CD4-positive, alpha-beta T cell treated with Interleukin-4 for 4 hours (primary cell): ENCODE results near the gene MPND.

ENCODE experiments used
- DNase-seq: peaks from one replicate; pipeline ENCODE4 v3.0.0-alpha.2; 2020

MPND gene

DNA sequence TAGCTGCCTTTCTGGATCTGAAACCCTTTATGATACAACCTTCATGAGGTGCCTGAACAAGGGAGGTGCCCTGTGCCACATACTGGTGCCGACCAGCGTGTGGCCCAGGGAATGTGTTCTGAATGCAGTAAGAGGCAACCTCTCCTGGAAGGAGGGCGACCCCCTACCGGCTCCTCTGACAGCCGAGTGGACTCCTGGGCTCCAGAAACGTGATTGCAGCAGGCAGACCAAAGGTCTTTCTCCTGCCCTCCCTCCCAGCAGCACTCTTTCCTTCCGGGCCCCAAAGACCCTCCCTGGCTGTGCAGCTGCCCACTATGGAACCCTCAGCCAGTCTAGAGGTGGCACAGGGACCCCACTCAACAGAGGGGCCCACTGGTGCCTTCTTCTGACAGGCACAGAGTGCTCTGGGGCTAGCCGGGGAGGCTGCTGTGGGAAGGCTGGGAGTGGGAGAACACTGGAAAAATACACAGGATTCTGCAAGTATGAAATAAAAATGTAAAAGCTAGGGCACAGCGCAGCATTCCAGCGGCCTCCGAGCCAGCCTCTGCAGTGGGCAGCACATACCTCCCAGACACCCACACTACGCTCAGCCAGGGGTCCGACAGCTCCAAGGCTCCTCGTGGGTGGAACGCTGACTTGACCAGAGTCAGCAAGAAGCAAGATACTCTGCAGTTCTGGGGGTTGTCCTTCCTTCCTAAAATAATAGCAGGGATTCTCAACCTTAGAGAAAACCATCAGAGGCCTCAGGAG is 42.1 kb downstream of the MPND start:
- DNase-seq, result no peak

DNA sequence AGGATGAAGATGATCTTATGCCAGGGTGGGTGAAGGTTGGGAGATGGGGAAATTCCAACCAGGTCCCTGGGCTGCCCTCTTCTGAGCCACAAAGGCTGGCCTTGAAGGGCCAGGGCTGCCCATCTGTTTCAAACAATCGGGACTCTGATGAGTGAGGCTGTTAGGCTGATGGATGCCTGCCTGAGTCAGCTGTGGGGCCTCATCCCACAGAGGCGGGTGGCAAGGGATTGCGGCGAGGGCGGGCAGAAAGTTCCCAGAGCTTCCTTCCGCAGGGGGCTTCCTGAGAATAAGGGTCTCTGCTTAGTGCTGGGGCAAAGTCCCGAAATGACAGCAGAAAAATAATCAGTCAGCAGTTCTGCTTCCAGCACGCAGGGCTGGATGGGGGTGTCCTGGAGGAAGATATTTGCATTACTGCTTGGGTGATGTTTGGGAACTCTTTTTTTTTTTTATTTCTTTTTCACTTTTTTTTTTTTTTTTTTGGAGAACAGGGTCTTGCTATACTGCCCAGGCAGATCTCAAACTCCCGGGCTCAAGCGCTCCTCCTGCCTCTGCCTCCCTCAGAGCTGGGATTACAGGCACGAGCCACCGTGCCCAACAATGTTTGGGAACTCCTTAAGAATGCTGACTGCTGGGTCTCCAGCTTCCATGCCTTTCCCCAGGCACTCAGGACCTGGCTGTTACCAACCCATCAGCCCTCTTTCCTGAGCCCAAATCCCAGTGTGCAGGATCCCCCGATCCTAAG is 42.9 kb downstream of the MPND start:
- no peak for DNase-seq

DNA sequence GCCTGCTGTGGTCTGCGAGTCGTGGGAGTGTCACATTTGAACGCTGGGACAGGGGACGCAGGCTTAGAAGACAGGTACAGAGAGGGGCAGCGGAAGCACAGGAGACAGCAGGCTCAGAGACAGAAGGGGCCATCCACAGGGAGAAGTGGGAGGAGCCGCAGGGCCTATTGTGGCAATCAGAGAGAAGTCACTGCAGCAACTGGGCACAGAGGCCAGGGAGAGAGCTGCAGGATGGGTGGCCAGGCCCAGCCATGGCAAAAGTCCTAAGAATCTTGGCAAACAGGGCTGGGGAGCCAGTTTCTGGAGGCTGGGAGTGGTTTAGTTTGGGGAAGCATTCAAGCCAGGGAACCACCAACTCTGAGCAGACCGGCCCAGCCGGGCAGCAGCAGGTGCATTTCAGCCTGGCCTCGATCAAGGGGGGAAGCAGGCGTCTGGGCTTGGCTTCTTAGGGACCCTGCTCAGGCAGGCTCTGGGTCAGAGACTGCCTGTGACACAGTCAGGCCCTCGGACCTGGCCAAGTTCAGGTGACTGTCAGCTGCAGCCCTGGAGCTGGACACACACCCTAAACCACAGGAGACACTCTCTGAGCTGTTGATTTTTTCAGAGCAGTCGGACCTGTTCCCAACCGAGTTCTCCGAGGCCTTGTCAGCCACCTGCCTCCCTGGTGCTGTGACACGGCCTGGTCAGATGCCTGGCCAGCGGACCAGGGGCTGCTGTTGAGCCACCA is 45.1 kb downstream of the MPND start:
- no peak for DNase-seq

DNA sequence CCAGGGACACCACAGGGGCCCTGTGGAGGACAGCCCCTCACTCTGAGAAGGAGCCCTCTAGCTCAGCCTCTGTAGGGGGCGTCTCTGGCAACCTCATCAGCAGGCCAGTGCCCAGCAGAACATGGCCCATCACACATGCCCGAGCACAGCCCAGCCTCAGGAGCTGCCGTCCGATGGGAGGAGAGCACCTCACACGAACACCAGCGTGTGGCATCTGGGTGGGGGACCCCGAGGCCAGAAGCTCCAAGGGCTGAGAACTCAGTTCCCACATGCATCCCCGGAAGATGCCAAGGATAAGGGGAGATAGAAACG is 45.7 kb downstream of the MPND start:
- no peak for DNase-seq

DNA sequence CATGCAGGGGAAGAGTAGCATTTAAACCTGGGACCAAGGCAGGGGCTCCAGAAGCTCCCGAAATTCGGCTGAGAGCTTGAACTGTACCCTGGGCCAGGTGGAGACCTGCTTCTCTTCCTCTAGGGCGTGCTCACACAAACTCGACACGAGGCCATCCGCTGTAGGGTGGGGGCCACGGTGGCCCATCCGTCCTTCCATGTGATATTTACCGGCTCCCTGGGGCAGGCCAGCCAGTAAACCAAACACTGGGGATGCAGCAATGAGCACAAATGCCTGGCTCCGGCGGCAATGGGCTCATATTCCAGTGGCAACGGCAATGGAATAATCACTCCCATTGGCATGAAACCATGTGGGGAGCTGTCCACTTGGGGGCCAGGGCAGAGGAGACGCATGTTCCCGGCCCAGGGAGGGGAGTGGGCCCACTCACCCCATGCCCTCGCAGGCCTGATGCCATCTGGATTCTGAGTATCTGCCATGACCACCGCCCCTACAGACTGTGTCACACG is 46.2 kb downstream of the MPND start:
- DNase-seq, result no peak

DNA sequence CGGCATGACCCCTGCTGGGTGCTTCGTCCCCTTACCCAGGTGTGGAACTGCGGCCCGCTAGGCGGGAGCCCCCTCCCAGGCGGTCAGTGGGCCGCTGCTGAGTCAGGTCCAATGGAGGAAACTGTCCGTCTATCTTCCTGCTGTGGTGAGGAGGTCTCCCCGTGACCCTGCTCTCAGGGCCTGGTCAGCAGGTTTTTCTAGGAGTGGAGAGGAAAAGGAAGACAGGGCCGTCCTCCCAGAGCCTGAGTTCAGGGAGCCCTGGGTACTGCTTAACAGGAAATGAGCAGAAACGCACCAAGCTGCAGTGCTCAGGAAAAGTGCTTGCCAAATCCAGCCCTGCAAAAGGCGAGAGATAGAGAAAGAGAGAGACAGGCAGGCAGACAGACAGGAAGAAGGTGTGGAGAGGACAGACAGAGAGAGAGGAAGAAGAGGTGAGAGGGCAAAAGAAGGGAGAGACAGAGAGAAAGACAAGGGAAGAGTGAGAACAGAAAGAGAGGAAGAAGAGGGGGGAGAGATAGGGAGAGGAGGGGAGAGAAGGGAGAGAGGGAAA is 46.7 kb downstream of the MPND start:
- DNase-seq, result no peak

DNA sequence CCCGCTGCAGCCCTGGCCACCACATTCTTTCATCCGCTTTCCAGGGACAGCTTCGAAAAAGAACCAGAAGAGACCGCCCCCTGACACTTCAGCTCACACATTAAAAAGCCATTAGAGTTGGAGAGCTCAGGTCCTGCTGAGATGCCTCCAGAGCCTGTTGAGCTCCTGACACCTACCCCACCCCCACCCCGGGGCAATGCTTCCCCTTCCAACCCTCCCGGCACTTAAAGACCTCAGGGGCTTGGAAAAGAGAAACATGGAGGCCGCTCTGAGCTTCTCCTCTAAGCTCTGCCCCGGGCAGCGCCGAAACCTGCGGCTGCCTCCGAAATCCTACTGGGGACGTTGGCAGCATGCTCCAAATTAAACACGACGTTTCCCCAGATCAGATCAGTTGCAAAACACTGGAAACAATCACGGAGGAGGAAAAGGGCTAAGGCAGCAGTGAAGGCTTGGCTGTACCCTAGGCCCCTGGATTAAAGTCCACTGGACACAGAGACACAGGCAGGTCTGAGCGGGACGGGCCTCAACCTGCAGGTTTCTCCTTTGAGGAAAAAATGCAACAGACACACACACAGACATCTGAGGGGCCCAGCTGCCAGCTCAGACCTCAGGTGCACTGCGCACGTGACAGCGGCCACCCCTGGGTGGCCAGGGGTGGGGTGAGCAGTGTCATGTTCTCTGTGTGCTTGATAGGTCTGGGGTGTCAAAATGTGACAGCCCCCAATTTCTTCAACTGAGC is 47.4 kb downstream of the MPND start:
- no peak for DNase-seq

DNA sequence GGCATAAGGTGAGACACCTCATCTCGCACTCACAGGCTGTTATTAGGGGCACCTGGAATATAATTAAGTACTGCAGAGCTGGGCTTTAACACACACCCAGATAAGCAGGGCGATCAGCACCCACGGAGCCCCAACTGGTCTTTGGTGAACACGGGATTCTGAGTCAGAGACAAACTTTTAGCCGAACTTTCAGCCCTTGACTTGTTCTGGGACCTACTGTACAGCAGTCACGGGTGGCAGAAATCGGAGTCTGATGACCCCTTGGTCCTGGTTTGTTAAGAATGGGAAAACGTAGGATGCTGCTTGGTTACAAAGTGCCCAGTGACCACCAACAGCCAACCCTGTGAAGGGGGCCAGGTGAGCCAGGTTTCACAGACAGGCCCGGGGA is 47.9 kb downstream of the MPND start:
- no peak for DNase-seq

DNA sequence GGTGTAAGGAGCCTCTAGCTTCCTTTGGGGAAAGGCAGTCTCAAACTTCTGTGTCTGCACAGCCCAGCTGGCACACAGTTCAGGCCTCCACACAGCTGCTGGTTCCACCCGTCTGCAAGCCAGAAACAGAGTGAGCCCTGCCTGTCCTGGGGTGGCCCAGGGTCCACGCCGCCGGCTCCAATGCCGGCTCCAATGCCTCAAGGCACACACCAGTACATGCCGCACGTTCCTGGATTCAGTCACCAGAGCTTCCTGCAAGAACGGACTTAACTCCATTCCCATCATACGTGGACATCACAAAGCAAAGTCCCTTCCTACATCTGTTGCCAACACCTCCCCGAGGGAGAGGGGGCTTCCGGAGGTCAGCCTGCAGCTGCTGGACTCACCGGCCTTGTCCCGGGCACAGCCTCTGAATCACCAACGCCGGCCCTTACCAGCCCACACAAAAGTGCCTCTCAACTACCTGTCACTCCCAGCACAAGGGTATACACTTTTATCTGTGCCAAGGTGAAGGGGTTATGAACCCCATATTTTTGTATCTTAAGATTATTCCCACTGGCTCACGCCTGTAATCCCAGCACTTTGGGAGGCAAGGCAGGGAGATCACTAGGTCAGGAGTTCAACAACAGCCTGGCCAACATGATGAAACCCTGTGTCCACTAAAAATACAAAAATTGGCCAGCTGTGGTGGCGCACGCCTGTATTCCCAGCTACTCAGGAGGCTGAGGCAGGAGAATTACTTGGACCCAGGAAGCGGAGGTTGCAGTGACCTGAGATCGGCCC is 48.5 kb downstream of the MPND start:
- DNase-seq, result no peak

DNA sequence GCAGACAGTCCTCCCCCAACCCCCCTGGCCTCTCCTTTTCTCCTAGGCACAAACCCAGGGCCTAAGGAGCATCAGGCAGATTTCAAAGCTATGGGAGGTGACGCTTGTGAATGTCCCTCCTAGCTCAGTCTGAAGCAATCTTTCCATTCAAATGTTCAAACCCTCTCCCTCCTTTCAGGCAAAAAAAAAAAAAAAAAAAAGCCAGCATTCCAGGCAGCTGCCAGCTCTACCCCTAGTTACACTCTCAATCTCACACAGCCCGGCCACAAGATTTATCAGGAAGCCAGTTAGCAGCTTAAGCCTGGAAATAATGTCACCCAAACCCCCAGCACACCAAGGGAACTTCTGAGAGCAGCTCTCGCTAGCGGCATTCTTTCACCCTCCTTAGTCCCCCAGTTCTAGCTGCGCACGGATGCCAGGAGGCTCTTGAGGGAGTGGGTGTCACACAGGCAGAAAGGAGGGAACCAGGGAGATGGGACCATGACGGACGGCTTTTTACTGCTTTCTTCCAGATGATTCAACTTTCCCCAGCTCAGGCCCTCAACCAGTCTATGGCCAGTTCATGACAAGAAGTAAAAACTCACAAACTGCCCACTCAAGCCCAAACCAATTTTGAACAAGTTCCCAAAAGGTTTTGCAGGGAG is 50.7 kb downstream of the MPND start:
- DNase-seq, result no peak

DNA sequence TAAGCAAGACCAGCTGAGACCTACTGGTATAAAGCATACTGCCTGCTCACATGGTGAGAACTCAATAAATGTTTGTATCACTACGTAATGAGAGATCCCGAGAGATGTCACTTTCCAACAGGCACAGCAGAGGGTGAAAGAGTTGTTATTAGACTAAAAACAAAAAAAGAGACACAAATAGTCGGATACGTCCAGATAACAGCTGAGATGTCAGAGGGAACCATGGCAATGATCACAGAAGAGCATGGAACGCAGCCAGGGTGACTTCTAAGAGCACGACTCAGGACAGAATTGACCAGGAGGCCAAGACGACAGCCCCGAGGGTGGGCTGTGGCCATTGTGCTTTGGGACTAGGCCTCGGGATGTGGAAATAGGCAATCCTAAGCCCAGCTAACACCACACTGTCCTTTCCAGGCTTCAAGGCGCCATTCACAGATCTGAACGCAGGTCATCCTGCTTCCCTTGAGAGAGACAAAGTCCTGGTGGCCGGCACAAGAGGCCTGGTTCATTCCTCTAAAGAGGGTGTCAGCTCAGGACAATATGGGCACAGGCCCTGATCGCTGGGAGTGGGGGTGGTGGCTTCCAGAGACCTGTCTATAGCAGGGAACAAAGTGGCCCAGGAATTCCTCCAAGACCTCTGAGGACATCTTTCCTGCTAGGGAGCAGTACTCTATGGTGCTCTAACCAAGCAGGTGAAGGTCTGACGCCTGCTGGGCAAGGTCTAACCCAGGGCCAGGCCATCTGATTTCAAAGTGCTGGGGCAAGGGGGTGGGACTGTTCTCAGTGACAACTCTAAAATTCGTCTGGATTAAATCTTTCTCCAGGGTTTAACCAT is 53.8 kb downstream of the MPND start:
- no peak for DNase-seq

DNA sequence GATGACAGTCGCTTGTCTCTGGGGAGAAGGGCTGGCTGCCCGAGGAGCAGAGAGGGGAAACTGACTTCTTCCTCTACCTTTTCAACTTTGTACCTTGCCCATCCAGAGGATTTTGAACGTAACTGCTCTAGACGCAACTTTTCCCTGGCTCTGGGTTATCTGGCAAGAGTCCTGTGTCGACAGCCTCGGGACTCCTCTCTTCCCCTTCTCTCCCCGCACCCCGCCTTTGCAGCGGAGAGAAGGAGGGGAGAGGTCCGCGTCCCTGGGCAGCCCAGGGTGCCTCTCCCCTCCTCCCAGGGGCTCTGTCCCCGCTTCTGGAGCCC is 56.4 kb downstream of the MPND start:
- no peak for DNase-seq

DNA sequence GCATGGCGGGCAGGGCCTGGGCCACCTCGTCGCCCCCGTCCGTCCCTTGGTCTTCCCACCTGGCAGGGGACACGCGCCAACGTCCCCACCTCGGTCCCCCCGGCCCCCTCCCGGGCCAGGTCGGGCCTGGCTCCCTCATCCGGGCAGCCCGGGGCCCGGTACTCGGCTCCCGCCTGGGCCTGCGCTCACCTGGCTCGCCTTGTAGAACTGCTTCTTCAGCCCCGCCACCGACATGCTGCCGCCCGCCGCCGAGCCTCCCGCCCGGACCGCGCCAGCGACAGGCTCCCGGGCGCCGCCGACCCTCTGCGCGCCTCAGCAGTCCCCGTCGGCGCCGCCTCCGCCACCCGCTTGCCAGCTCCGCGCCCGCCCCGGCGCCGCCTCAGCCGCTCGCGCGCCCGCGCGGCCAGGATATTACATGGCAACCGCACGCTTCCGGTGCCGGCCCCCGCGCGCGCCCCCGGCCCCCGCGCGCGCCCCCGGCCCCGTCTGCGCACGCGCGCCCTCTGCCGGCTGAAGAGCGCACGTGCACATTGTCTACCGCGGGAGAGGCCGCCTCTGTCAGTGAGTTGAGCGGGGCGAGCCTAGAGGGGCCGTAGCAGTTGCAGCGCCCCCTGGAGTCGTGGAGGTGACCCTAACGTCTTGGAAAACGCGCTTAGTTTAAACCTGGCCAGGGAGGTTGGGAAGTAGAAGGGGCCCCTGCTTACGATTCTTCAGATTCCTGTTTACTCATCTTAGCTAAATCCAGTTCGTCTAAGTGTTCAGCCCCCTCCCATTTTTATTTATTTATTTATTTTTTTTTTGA is 57.0 kb downstream of the MPND start, which contains the start of gene SH3GL1:
Gene SH3GL1, minus strand, starts transcription at position 413 of the 802 bp plus-strand sequence. Its CDS starts 179 bp downstream, at position 234.
- DNase-seq, result peak; percentile 88

DNA sequence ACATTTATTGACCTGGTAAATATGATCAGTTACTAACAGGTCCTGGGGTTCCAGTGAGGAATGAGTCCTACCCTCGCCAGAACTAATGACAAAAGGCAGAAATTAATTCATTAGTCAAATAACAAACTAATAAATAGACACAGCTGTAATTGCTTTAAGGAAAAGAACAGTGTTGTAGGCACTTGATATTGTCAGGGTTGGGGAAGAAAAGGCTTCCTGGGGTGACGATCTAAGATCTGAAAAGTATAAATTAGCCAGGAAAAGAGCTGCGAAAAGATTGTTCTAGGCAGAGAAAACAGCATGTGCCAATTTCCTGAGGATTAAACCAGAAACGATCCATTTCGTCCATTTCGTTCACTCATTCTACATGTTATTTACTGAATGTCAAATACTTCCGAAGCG is 58.4 kb downstream of the MPND start:
- DNase-seq, result no peak

DNA sequence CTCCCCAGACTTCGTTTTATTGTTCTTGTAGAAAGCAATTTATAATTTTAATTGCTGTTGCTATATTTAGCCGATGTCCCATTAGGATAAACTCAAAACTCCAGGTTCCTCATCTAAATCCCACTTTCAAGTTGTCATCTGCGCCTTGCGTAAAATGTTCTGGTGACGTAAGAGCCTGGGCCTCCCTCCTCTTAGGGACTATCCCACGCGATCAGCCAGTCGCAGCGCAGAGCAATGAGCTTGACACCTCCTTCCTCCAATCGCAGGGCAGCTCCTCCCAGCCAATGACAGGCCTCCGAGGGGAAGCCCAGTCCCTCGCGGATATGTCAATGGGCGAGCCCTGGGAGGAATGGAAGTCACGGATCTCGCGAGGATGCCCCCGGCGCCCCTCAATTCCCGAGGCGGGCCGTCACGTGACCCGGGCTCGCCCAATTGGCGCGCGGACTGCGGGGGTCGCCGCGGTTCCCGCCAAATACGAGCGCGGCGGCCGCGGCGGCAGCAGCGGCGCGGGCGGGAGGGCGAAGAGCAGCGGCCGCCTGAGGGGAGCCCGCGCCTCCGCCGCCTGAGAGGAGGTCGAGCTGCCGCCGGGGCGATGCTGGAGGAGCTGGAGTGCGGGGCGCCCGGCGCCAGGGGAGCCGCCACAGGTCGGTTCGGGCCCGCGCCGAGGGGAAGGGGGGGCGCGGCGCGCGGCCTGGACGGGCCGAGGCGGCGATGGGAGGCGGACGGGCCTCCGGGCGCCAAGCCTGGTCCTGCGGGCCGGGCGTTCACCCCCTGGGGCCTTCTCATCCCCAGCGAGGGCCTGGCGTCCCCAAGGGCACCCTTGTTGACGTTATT is 59.0 kb downstream of the MPND start, which contains the start of gene CHAF1A:
Gene CHAF1A, plus strand, starts transcription at position 470 of the 834 bp plus-strand sequence. Its CDS starts 123 bp downstream, at position 593.
- DNase-seq, result peak; percentile 100

DNA sequence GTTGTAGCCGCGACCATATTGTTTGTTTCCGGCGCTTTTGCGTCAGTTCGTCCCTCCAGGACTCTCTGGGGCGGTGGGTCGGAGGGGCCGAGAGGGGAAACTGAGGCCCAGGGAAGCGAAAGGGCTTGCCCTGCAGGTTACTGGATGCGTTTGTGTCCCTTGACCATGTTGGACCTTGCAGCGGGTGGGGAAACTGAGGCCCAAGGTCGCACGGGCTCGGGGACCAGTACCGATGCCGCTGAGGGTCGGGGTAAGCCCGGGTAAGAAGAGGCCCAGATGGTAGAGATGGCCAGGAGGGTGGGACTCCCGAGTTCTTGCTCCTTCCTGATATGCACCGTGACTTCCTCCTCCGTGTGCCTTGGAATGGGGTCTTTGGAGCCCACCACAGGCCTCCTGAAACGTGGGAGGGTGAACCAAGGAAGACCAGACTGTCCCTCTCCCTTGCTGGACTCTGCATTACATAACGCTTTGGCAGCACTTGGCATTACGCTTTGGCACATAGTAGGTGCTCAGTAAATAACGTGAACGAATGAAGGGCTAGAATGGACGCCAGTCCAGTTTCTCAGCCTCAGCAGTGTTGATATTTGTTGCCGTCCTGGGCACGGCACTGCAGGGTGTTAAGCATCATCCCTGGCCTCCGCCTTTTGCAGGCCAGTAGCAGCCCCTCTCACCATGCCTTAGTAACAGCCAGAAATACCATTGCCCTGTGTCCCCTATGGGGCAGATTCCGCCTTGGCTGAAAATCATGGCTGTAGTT is 59.8 kb downstream of the MPND start:
- DNase-seq, result no peak

DNA sequence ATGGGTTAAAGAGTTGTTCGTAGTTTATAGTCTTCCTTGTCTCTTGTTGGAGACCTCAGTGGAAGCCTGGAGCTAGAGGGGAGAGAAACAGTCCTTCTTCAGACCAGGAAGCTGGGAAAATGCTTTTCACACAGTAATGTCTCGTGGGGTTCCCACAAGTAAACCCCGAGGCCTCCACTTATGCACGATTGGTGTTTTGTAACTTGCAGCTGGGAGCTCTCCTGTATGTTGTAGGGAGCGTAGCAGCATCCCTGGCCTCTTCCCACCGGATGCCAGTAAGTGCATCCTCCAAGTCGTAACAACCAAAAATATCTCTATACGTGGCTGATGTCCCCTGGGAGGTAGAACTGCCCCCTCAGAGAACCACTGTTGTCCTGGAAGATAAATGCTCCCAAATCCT is 62.6 kb downstream of the MPND start:
- DNase-seq, result no peak

DNA sequence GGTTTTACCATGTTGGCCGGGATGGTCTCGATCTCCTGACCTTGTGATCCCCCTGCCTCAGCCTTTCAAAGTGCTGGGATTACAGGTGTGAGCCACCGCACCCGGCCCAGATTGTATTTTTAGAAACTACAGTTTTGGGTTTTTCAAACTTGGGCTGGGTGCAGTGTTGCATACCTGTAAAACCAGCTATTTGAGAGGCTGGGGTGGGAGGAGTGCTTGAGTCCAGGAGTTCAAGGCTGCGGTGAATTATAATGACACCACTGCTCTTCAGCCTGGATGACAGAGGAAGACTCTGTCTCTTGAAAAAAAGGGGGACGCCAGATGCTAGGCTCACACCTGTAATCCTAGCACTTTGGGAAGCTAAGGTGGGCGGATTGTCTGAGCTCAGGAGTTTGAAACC is 63.3 kb downstream of the MPND start:
- DNase-seq, result no peak
